Neutrophil (primary cell): ENCODE data around the gene TSPAN9.

Experiments used
- H3K27ac ChIP-seq: fragments of 200-600 bp; sonication (generic); 2 replicates; pipeline ENCODE4 v1.5.1; 2016; ENCODE audit warnings: mild to moderate bottlenecking, moderate library complexity
- H3K27me3 ChIP-seq: fragments of 200-600 bp; sonication (generic); 2 replicates; pipeline ENCODE4 v1.6.0; 2016; ENCODE audit warnings: mild to moderate bottlenecking
- H3K36me3 ChIP-seq: fragments of 200-600 bp; sonication (generic); 2 replicates; pipeline ENCODE4 v1.5.1; 2017
- H3K4me1 ChIP-seq, 2 experiments: fragments of 200-600 bp in 1 of 2; sonication (generic) in 1 of 2; 1 replicate in 1 of 2; 2 replicates in 1 of 2; pipeline versions ENCODE4 v1.5.1 to v1.6.1; 2013 to 2016; ENCODE audit warnings: low read depth in 1 of 2, low read length in 1 of 2, mild to moderate bottlenecking in 1 of 2, moderate library complexity in 1 of 2; ENCODE audit not compliant: control insufficient read depth in 1 of 2, insufficient read depth in 1 of 2
- H3K4me3 ChIP-seq, 2 experiments: fragments of 200-600 bp in 1 of 2; sonication (generic) in 1 of 2; 1 replicate in 1 of 2; 2 replicates in 1 of 2; pipeline ENCODE4 v1.5.1; 2013 to 2016; ENCODE audit warnings: low read depth in 1 of 2, low read length in 1 of 2, mild to moderate bottlenecking in 1 of 2, moderate library complexity in 1 of 2
- H3K9me3 ChIP-seq: fragments of 200-600 bp; sonication (generic); 2 replicates; pipeline ENCODE4 v1.5.1; 2016
- CTCF ChIP-seq: fragments of 200-600 bp; sonication (generic); IDR thresholded peaks from 2 replicates; pipeline ENCODE4 v1.5.1; 2016; ENCODE audit warnings: antibody characterized with exemption

Gene TSPAN9

GRCh38 chr12:3086729-3087323, 9.6 kb downstream of the TSPAN9 start:
- peaks cover 9% of the 10 kb centered on the region for H3K27me3 ChIP-seq
- H3K4me3 ChIP-seq = no peak overlapping the region
- TF ChIP-seq CTCF = no peak
- H3K36me3 ChIP-seq = no peaks in the 10 kb centered on the region
- no peaks in the 10 kb centered on the region for H3K9me3 ChIP-seq
- H3K4me1 ChIP-seq = no peaks in the 10 kb centered on the region
- no peak overlapping the region for H3K27ac ChIP-seq

- Histone ChIP-seq H3K36me3 (no peaks in the 10 kb centered on the region), H3K4me3 (no peak overlapping the region), H3K9me3 (no peaks in the 10 kb centered on the region), H3K4me1 (no peaks in the 10 kb centered on the region), H3K27ac (no peak overlapping the region), H3K27me3 (peaks cover 5% of the 10 kb centered on the region)
- no peak for TF ChIP-seq CTCF
Measured at GRCh38 chr12:3087758-3088650, 10.8 kb downstream of the TSPAN9 start.

GRCh38 chr12:3089588-3089987, 12.4 kb downstream of the TSPAN9 start:
- peaks cover 5% of the 10 kb centered on the region for H3K27me3 ChIP-seq
- H3K36me3 ChIP-seq = no peaks in the 10 kb centered on the region
- TF ChIP-seq CTCF = no peak
- H3K4me3 ChIP-seq = no peak overlapping the region
- no peaks in the 10 kb centered on the region for H3K9me3 ChIP-seq
- H3K4me1 ChIP-seq = no peaks in the 10 kb centered on the region
- no peak overlapping the region for H3K27ac ChIP-seq

- no peak overlapping the region for H3K4me3 ChIP-seq
- H3K27ac ChIP-seq = no peak overlapping the region
- no peak for TF ChIP-seq CTCF
- no peaks in the 10 kb centered on the region for H3K36me3 ChIP-seq
- peaks cover 5% of the 10 kb centered on the region for H3K27me3 ChIP-seq
- no peaks in the 10 kb centered on the region for H3K4me1 ChIP-seq
- H3K9me3 ChIP-seq = no peaks in the 10 kb centered on the region
Measured at GRCh38 chr12:3090240-3091037, 13.3 kb downstream of the TSPAN9 start.

- H3K4me3 ChIP-seq = no peak overlapping the region
- peaks cover 5% of the 10 kb centered on the region for H3K27me3 ChIP-seq
- H3K27ac ChIP-seq = no peak overlapping the region
- no peaks in the 10 kb centered on the region for H3K9me3 ChIP-seq
- H3K36me3 ChIP-seq = no peaks in the 10 kb centered on the region
- no peaks in the 10 kb centered on the region for H3K4me1 ChIP-seq
- TF ChIP-seq CTCF = no peak
Measured at GRCh38 chr12:3091038-3091319, 13.8 kb downstream of the TSPAN9 start.
